Activated T-cell treated with anti-CD3 and anti-CD28 coated beads for 24 hours (primary cell): ENCODE results near the gene IGSF9B.
"Not testable (repeated sequence)": the region's sequence is repeated elsewhere in the genome, so short reads cannot be mapped to it uniquely, and the experiment has no call there.

ENCODE experiments used
- DNase-seq: peaks from one replicate; pipeline ENCODE4 v3.0.0-alpha.2; 2020; ENCODE audit warnings: low read depth

The IGSF9B gene, protein sequence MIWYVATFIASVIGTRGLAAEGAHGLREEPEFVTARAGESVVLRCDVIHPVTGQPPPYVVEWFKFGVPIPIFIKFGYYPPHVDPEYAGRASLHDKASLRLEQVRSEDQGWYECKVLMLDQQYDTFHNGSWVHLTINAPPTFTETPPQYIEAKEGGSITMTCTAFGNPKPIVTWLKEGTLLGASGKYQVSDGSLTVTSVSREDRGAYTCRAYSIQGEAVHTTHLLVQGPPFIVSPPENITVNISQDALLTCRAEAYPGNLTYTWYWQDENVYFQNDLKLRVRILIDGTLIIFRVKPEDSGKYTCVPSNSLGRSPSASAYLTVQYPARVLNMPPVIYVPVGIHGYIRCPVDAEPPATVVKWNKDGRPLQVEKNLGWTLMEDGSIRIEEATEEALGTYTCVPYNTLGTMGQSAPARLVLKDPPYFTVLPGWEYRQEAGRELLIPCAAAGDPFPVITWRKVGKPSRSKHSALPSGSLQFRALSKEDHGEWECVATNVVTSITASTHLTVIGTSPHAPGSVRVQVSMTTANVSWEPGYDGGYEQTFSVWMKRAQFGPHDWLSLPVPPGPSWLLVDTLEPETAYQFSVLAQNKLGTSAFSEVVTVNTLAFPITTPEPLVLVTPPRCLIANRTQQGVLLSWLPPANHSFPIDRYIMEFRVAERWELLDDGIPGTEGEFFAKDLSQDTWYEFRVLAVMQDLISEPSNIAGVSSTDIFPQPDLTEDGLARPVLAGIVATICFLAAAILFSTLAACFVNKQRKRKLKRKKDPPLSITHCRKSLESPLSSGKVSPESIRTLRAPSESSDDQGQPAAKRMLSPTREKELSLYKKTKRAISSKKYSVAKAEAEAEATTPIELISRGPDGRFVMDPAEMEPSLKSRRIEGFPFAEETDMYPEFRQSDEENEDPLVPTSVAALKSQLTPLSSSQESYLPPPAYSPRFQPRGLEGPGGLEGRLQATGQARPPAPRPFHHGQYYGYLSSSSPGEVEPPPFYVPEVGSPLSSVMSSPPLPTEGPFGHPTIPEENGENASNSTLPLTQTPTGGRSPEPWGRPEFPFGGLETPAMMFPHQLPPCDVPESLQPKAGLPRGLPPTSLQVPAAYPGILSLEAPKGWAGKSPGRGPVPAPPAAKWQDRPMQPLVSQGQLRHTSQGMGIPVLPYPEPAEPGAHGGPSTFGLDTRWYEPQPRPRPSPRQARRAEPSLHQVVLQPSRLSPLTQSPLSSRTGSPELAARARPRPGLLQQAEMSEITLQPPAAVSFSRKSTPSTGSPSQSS (N-terminal part only)

DNA sequence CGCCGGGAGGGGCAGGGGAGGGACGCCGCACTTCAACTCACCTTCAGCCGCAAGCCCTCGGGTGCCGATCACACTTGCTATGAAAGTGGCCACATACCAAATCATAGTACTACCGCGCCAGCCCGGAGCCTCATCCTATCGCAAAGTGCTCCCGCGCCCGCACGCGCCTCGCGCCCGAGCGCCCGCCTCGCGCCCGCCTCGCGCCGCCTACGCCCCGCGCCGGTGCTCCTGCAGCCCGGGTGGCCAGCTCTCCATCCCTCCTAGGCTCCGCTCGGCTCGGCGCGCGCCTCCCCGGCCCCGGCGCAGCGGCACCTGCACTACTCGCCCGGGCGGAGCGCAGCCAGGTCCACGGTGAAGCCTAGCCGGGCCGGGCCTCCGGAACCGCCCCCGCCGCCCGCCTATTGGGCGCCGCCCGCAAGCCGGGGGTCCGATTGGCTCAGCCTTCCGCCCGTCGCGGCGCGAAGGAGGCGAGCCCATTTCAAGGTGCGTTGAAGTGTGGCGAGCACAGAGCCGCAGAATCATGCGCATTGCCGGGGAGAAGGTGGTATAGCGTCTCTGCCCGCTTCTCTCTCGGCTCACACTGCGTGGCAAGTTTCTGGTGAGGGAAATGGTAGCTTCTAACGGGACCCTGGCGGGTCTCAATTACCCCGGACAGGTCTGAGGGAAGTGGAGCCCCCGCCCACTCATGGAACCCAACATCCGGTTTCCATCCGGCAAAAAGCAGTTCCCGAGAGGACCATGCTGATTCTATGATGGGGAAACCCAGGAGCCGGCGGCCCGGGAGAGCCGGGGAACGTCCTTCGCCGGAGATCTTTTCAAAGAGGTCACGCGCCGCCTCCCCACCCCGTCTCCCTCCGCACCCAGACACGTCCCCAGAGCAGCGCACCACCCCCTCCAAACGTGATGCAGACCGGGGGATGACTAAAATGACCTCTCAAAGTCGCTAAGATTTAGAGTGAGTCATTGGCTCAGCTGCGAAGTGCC is at the start of gene IGSF9B:
IGSF9B (minus strand) TSS at position 319 of the 984 bp plus-strand sequence; CDS start at position 105, 214 bp downstream.
- DNase-seq = peak; percentile 89

DNA sequence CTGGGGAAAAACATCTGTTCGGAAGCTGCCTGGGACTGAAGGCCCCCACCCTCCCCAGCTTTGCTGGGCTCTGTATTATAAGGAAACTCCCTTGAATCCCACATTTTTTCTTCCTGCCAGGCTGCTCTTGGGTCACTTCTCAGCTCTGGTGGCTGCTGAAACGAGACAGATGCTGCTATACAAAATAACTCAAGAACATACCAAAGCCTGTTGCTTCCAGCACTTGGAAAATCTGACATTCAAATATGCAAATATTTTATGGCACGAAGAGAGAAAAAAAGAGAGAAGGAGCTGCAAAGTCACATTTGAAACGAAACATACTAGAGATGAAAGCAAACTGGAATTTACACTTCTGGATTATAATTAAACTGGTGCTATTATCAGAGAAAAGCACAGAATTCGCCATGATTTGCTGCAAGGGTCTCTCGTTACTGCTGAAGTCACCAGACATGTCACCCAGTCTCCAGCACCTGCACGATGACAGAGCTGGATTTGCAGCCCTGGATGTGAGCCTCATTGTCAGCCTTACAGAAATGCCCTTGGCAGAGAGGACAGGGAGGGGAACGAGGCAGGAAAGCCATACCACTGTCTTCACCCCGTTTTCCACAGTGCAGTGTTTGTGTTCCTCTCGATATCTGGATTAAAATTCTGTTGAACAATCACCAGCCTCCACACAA is 47.9 kb upstream of the IGSF9B start:
- no peak for DNase-seq

DNA sequence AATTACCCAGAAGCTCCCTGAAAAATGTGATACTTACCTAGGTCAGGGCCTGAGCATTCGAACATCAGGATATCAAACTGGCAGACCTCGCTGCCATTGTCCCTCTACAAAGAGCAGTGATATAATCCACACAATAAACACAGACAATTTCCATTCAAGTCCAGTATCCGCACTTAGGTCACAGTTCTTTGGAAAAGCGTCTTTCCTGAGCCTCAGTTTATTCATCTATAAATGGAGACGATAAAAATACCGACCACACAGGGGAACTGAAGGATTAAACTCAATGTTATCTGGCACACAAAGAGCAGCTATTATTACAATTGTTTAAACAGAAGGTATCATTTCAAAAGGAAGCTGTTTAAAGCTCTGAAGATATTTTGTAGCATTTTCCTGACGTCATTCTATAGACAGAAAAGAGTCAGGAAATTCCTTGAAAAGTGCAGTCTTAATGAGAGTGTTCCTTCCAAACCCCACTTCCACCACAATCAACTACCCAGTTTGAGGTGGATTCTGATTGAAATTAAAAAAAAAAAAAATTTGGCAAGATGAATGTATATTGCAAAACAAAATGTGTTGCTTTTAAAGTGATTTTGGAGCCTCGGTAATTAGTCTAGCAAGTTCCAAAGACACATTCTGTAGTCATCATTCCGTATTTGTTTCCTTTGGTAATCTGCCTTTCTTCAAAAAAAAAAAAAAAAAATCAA is 47.2 kb upstream of the IGSF9B start:
- DNase-seq = no peak

DNA sequence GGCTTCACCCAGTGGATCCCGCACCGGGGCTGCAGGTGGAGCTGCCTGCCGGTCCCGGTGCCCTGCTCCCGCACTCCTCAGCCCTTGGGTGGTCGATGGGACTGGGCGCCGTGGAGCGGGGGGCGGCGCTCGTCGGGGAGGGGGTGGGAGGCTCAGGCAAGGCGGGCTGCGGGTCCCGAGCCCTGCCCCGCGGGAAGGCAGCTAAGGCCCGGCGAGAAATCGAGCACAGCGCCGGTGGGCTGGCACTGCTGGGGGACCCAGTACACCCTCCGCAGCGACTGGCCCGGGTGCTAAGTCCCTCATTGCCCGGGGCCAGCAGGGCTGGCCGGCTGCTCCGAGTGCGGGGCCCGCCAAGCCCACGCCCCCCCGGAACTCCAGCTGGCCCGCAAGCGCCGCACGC is 46.1 kb upstream of the IGSF9B start:
- DNase-seq = not testable (repeated sequence)

DNA sequence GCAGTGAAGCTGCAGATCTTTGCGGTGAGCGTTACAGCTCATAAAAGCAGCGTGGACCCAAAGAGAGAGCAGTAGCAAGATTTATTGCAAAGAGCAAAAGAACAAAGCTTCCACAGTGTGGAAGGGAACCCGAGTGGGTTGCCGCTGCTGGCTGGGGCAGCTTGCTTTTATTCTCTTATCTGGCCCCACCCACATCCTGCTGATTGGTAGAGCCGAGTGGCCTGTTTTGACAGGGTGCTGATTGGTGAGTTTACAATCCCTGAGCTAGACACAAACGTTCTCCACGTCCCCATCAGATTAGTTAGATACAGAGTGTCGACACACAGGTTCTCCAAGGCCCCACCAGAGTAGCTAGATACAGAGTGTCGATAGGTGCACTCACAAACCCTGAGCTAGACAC is 45.6 kb upstream of the IGSF9B start:
- not testable (repeated sequence) for DNase-seq

DNA sequence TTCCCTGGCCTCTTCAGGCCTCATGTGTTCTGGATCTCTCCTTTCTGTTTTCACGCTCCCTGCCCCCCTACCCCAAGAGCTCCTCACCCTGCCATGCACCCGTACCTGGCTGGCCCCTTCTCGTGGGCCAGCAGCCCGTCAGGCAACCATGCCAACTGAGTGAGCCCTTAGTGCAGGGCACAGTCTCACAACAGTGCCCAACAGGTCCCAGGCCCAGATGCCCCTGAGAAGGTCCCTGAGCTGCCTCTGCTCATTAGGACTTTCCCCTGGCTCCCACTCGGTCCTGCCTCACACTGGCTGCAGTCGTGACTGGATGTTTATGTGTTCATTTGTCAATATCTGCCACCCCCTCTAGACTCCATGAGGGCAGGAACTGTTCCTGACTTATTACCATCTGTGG is 44.8 kb upstream of the IGSF9B start:
- DNase-seq = no peak

DNA sequence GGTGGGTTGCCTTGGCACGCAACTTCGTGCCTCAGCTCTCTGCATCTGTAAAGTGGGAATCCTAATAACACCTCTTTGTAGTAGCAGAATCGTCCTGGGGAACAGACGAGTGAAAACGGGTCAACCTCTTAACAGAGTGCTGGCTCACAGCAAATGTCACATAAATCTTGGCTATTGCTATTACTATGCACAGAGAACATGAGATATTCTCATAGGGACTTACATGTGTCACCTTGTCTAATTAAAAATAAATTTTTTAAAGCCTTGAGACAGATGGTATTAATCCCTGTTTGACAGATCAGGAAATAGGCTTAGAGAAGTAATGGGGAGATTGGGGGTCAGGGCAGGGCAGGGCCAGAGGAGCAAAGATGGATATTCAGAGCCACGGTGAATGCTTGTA is 44.3 kb upstream of the IGSF9B start:
- no peak for DNase-seq

DNA sequence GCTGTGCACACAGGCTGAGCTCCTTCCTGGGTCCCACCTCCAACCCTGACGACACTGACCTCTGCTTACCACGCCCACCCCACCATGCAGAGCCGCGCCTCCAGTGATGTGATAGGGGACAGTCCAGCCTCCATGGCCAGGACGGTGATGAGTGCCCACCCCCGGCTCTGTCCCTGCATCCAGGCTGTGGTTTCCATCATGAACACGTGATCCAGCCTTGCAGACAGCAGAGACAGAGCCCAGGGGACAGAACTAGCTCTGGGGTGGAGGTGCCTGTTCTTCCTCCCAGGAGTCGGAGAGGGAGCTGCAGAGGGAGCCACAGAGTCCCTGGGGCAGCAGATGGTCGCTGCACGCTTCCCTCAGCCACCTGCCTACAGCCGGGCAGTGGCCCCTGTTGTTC is 42.6 kb upstream of the IGSF9B start:
- DNase-seq = no peak

DNA sequence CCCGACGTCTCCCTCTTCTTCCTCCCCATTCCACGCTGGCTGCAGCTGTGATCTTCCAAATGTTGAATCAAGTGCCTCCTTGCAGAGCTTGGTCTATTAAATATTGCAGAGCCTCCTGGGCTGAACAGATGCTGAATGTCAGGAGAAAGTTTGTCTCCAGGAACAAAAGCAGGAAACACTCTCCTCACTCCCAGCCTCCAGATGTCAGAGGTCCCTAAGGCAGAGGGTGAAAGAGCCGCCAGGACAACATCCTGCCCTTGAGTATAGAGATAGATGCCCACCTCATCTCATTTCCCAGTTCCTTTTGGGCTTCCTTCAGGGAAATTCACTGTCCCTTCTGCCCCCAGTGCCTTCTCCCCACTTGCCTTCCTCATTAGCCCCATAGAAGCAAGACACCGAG is 40.8 kb upstream of the IGSF9B start:
- DNase-seq = no peak

DNA sequence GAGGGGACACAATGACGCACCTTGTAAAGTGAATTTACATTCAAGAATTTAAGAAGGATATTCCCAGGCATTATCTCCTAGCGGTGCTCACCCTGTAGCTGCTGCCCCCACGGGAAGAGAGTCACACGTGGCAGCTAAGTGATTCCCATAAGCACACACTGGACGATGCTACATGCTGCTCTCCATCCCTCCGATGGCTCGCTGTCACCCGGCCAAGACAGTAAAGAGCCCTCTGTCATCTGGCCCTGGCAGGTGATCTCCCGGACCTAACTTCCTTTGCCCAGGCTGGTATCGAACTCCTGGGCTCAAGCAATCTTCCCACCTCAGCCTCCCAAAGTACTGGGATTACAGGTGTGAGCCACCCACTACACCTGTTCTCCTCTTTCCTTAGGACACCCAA is 39.9 kb upstream of the IGSF9B start:
- DNase-seq = no peak

DNA sequence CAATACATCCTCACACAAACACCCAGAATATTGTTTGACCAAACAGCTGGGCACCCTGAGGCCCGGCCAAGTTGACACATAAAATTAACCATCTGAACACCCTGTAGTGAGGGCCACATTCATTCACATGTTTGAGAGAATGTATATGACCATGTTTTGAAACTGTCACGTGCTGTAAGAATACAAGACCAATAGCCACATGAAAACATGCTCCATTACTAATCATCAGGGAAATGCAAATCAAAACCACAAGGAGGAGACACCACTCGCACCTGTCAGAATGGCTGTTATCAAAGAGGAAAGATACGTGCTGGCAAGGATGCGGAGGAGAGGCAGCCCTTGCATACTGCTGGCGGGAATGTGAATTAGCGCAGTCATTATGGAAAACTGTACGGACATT is 38.3 kb upstream of the IGSF9B start:
- DNase-seq = no peak

DNA sequence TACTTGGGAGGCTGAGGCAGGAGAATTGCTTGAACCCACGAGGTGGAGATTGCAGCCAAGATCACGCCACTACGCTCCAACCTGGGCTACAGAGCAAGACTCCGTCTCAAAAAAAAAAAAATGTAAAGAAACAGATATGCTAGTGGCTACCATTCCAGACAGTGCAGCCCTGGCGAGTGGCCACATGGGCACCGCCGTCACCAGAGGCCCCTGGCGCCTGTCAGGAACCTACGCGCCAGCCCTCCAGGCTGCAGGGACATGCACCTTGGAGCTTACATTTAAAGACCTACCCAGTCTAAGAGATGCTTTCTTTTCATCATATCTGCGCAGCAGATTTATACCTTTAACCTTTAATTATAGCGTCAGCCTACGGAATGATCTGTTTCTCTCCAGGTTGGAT is 37.2 kb upstream of the IGSF9B start:
- DNase-seq = no peak

DNA sequence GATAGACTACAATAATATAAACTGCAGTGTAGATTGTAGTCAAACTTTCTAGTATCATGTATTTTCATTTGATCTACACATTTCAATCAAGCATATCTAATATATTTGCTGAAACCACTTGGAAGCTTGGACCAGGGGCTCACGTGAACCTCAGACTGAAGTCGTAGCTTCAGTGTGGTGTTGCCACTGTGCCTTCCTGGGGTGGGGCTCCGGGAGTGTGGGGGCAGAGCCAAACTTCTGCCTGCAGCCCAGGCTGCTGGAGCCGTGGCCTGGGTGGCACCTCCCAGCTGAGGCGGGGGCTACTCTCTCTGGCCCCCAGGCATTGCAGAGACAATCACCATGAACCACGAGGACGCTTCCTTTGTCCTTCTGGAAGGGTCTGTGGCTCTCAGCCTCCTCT is 36.3 kb upstream of the IGSF9B start:
- no peak for DNase-seq

DNA sequence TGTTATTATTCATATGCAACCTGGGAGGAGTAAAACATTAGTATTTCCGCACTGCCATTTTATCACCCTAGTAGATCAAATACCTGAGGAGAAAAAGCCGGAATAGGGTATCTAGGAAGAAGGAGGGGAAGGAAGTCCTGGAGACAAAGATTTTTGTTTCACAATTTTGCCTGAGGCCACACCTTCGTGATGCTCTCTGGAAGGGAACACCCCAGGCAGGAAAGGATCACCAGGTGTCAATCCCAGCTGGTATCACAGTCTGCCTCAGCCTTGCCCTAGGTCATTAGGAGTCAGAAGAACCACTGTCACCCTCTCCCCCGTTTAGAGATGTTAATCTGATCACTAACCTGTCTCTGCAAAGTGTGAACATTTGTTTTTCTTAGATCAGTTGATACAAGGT is 35.4 kb upstream of the IGSF9B start:
- no peak for DNase-seq

DNA sequence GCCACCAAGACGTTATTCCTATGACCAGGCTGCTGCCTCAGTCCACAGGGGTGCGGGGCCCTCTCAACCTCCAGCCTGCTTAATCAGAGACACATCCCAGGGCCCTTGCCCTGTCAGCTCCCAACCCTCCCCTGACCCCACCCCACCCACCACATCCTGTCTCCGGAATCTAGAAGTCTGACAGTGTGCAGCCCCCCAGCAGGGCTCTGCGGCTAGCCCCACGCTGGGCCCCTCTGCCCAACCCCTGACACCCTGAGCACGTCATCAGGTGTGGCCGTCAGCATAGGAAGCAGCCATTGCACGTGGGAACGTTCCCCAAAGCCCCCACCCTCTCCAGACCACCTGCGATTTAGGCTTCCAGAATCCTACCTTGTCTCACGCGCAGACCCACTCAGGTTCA is 34.3 kb upstream of the IGSF9B start:
- no peak for DNase-seq

DNA sequence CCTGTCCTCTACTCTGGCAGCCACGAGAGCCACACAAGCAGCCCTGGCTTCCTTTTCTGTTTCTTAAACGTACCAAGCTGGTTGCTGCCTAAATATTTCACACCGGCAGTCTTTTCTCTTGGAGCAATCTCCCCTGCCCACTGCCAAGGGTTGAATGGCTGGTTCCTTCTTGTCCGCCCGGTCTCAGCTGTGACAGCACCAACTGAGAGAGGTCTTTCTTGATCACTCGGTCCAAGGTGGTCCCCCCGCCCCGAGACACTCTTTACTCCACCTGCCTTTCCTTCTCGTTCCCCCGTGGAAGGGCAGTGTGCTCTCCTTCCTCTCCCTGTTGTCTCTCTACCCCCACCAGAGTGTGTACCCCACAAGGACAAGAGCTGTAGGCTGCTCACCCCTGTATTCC is 33.7 kb upstream of the IGSF9B start:
- no peak for DNase-seq

DNA sequence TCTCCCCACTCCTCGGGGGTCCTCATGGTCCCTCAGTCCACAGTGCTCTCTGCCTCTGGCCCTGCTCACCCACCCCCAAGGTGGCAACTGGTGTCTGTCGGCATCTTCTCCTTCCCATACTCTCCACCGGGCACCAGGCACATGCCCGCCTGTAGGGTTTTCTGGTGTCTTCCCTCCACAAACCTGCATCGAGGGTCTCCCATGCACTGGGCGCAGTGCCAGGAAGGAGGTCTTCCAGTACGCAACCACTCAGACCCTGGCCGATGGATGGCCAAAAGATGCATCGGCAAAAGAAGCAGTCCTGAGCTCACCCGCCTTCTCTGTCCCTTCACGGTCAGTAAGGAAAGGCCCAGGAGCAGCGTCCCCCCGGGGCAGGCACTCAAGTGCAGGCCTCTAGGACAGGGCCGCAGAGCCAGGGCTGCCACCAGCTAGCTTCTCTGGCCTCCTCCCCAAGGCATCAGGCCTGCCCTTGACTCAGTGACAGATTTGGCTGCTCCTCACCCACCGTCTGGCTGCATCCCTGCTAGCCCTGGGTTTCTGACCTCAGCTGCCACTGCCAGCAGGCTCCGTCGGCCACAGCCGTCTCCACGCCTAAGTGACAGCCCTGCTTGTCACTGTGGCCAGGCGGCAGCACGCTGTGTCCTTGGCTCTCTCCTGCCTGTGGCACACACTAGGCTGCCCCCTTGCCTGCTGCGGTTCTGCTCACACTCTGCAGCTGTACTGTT is 32.1 kb upstream of the IGSF9B start:
- no peak for DNase-seq

DNA sequence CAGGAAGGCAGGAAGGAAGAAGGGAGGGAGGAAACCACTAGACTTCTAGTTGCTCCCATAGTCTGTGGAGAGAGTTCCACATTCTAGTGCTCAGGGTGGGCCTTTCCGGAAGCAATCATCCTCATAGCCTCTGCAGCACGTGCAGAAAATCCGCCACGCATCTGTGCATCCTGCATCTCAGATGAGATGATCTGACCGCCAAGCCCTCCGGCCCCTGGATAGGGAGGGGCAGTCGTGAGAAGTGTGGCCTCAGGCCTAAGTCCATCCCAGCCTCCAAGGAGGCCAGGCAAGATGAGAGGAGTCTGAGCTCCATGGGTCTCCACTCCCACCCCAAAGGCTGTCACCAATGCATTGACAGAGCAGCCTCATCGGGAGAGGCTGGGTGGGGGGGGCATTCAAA is 30.4 kb upstream of the IGSF9B start:
- no peak for DNase-seq
